HG03354 (cell line): ENCODE results near the gene COL4A2.
"Not testable (repeated sequence)": the region's sequence is repeated elsewhere in the genome, so short reads cannot be mapped to it uniquely, and the experiment has no call there.

ENCODE experiments used
- ATAC-seq: cut with Tn5 transposase; IDR thresholded peaks from one replicate; pipeline ENCODE4 v1.9.1; 2021; ENCODE audit warnings: mild to moderate bottlenecking; ENCODE audit not compliant: unreplicated experiment, poor library complexity, severe bottlenecking

COL4A2 gene

GRCh38 chr13:110475550-110476219 lies 168.6 kb downstream of the COL4A2 start:
- no peak for ATAC-seq

DNA sequence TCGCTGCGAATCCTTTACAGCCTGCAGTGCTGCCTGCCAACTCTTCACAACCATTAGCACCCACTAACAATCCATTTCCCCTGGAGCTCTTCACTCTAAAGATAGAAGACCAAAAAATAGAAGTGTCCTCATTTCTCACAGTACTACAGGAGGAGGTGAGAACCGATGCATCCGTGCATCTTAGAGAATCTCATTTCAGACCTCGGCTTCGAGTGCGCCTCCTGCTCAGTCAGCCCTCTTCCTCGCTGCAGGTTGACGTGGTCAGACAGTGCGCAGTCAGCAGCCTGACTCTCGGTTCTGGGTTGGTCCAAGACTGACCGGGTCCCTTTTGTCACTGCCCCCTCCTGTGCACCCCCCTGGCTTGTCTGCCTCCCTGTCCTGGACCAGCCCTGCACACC lies 169.1 kb downstream of the COL4A2 start:
- ATAC-seq = no peak

- no peak for ATAC-seq
Measured at GRCh38 chr13:110477706-110478245, 170.7 kb downstream of the COL4A2 start.

DNA sequence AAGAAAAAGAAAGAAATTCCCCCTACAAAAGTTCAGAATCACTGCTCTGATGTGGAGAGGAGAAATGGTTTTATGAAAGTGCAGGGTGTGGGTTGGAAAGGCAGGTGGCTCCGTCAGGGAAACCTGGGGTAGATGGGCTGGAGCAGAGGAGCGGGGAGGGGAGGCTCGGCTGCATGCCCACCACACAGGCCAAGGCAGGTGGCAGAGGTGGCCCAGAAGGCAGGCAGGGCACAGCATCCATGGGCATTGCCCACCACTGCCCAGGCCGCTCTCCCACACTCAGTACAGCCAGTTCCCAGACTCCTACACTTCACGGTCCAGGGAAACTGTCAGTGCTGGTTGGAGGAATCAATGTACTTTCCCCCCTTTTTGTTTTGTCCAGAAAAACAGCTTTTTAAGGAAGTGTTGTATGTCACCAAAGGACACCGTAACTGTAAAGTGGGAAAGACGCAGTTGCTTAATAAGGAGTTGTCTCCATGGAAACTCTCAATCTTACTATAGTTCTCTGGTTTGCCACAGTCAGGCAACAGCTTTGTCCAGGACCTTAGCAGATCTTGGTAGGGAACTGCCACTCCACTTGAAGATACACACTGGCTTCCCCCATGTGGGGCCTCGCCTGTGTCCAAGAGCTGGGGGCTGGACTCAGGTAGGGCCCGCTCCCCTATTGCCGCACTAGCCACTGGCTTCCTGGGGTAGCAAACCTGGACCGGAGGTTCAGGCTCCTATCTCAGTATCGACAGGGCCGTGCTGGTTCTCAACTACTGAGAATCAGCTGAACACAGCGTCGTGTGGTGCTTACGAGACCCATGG lies 171.5 kb downstream of the COL4A2 start:
- no peak for ATAC-seq

- no peak for ATAC-seq
Measured at GRCh38 chr13:110479215-110479545, 172.1 kb downstream of the COL4A2 start.

DNA sequence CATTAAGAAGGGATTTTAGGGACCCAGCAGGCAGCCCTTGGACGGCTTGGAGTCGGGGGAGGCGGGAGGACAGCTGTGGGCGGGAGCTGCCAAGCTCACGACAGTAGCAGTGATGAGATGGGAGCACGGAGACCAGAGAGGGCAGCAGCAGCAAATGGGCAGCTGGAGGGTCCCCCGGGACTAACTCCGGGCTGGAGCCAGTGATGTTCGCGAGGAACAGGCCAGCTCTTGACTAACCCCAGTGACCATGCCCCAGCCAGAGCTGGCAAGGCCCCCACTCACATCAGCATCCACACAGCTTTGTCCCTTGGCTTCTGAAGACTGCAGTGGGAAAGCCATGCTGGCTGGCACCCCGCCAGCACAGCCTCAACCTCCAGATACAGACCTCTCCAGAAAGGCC lies 172.6 kb downstream of the COL4A2 start:
- no peak for ATAC-seq

DNA sequence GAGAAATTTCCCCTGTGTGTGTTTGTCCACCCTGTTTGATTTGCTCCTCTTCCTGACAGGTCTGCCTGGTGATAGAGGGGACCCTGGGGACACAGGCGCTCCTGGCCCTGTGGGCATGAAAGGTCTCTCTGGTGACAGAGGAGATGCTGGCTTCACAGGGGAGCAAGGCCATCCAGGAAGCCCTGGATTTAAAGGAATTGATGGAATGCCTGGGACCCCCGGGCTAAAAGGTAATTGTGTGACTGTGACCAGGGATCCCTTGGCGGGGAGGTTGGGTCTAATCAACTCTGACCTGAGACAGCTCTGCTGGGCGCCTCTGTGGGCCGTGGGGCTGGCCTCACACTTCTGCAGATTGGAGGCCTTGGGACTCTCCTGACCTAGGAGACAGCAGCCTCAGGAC lies 173.1 kb downstream of the COL4A2 start:
- ATAC-seq = no peak

GRCh38 chr13:110483386-110483968 lies 176.4 kb downstream of the COL4A2 start:
- no peak for ATAC-seq

- no peak for ATAC-seq
Measured at GRCh38 chr13:110484290-110485048, 177.4 kb downstream of the COL4A2 start.

- no peak for ATAC-seq
Measured at GRCh38 chr13:110485604-110486003, 178.5 kb downstream of the COL4A2 start.

DNA sequence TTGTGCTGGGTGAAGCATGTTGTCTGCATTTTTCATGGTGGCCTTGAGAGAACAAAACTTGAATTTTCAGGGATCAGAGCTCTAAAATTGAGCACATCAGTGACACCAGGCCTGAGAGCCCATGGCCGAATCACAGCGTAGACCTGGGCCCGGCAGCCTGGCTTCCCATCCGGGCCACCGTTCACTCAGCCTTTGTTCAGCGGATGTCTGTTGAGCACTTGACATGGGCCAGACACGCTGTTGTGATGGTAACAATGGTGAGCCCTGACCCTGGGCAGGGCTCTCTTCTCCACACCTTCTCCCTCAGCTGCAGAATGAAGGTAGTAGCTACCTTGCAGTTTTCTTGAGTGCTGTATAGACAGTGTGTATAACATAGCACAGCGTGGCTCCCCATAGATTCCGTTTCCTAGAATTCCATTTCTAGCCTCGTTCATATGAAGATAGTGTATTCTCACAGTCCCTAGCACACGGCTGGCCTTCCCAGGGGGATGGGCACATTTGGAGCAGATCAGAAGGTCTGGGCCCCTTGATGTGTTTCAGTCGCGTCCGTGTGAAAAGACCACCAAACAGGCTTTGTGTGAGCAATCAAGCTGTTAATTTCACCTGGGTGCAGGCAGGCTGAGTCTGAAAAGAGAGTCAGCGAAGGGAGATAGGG lies 179.1 kb downstream of the COL4A2 start:
- ATAC-seq = no peak

DNA sequence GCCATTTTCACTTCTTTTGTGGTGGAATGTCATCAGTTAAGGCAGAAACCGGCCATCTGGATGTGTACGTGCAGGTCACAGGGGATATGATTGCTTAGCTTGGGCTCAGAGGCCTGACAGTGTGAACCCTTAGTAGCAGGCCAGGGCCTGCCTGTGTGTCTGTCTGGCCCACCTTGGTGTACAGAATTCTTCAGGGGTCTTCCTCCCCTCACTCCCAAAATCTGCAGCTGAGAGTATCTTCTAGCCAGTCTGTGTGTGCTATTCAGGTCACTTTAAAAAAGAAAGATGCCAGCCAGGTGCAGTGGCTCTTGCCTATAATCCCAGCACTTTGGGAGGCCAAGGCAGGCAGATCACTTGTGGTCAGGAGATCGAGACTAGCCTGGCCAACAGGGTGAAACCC lies 179.8 kb downstream of the COL4A2 start:
- not testable (repeated sequence) for ATAC-seq

- no peak for ATAC-seq
Measured at GRCh38 chr13:110490009-110490770, 183.1 kb downstream of the COL4A2 start.

GRCh38 chr13:110491869-110492678 lies 185.0 kb downstream of the COL4A2 start:
- peak; percentile 18 for ATAC-seq

DNA sequence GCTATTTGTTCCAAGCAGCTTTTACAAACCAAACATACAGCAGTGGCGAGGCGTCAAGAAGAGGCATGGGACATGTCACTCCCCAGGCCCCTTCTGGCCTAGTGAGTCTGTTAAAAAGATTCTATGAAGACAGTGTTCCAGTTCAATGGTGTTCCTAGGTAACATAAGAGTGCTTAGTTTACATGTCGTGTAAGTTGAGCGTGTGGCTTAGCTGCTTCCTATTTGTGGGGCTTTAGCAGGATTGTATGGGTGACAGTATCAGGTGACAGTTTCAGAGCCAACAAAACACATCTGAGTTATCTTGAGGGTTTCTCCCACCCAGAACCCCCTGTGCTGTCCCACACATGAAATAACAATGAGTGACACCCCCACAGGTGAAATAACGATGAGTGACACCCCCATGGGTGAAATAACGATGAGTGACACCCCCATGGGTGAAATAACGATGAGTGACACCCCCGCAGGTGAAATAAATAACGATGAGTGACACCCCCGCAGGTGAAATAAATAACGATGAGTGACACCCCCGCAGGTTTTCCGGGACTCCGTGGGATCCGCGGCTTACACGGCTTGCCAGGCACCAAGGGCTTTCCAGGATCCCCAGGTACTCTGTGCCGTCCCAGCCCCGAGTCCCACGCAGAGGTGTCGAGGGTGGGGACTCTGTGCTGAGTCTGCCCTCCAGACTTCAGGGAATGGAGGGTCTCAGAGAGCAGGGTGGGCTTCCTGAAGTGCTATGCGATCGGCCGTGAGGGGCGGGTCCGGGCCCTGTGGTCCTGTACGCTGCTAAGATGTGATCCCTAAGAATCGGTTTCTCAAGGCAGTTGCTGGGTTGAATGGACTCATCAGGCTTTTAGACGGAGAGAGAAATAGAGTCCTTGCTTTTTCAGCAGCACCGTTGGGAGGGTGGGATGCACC lies 185.9 kb downstream of the COL4A2 start:
- ATAC-seq = peak; percentile 96

- no peak for ATAC-seq
Measured at GRCh38 chr13:110493613-110494012, 186.5 kb downstream of the COL4A2 start.

DNA sequence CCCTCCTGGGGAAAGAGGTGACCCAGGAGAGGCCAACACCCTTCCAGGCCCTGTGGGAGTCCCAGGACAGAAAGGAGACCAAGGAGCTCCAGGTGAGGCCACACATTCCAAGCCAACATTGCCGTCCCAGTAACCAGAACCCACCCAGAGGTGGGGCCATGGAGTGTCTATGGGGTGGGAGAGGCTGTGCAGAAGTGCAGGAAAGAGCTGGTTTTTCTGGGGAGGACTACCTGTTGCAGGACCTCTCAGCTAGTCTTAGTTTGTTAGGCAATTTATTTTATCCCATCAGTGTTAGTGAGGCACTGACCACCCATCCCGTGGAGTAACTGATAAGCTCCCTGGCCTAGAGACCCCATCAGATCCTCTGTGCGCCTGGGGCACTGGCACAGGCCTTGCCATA lies 188.3 kb downstream of the COL4A2 start:
- ATAC-seq = no peak
